ENCODE data around the gene SUFU. TPM values are rescaled to one million over a fixed set of nuclear protein-coding genes. Genes with fewer than 3 reads are reported as not detected.

SUFU gene
- total and polyA plus RNA-seq, 4 donors: 1.8 to 3.8 (median 2.9) TPM

- Histone ChIP-seq H3K27me3 (ENCODE audit: control insufficient read depth in 4 of 4, insufficient read depth in 4 of 4, low read length in 3 of 4) (no peaks in the 10 kb centered on the region), H3K4me1 (ENCODE audit: control insufficient read depth in 4 of 4, insufficient read depth in 4 of 4, low read length in 3 of 4) (peaks cover 0 to 20% (median 15%) of the 10 kb centered on the region in 4 donors), H3K27ac (ENCODE audit: low read depth in 1 of 2, low read length in 2 of 2) (no peak overlapping the region), H3K4me3 (ENCODE audit: low read depth in 1 of 3, low read length in 3 of 3) (no peak overlapping the region), H3K9ac (ENCODE audit: low read depth in 1 of 2, low read length in 2 of 2) (no peak overlapping the region), H3K36me3 (ENCODE audit: control insufficient read depth in 4 of 4, insufficient read depth in 3 of 4, low read depth in 1 of 4, low read length in 3 of 4) (peaks cover 0 to 10% (median 9%) of the 10 kb centered on the region in 4 donors), H3K9me3 (ENCODE audit: control insufficient read depth in 4 of 4, low read length in 3 of 4) (no peaks in the 10 kb centered on the region)
- no peak for TF ChIP-seq CTCF (IDR thresholded peaks at IDR 0.05; ENCODE audit: low read depth, low read length, missing input control)
- TF ChIP-seq FOXA2 (IDR thresholded peaks at IDR 0.05): no peak
- TF ChIP-seq NR2F2 (IDR thresholded peaks at IDR 0.05): no peak
- TF ChIP-seq RXRA (IDR thresholded peaks at IDR 0.05): no peak
- WGBS: 70% methylated on average over 13 of the region's 13 CpGs
- DNase-seq (ENCODE audit: low spot score): no peak
Observed at GRCh38 chr10:102621443-102622325, 117.9 kb downstream of the SUFU start.

GRCh38 chr10:102624094-102624493 is 120.3 kb downstream of the SUFU start:
- H3K4me1 ChIP-seq (ENCODE audit: control insufficient read depth in 4 of 4, insufficient read depth in 4 of 4, low read length in 3 of 4): peaks cover 16 to 36% (median 27%) of the 10 kb centered on the region in 4 donors

More at GRCh38 chr10:102624094-102624493, 120.3 kb downstream of the SUFU start:
- Histone ChIP-seq H3K9me3 (ENCODE audit: control insufficient read depth in 4 of 4, low read length in 3 of 4) (no peaks in the 10 kb centered on the region), H3K4me3 (ENCODE audit: low read depth in 1 of 3, low read length in 3 of 3) (no peak overlapping the region), H3K27me3 (ENCODE audit: control insufficient read depth in 4 of 4, insufficient read depth in 4 of 4, low read length in 3 of 4) (no peaks in the 10 kb centered on the region), H3K9ac (ENCODE audit: low read depth in 1 of 2, low read length in 2 of 2) (no peak overlapping the region), H3K27ac (ENCODE audit: low read depth in 1 of 2, low read length in 2 of 2) (no peak overlapping the region), H3K36me3 (ENCODE audit: control insufficient read depth in 4 of 4, insufficient read depth in 3 of 4, low read depth in 1 of 4, low read length in 3 of 4) (no peaks in the 10 kb centered on the region)
- WGBS: 94% methylated on average over 3 of the region's 3 CpGs
- TF ChIP-seq GABPA (IDR thresholded peaks at IDR 0.05 in 1 of 2, conservative IDR thresholded peaks at IDR 0.05 in 1 of 2): no peak
- TF ChIP-seq ATF3 (IDR thresholded peaks at IDR 0.05): no peak
- TF ChIP-seq REST (IDR thresholded peaks at IDR 0.05): no peak
- no peak for TF ChIP-seq TAF1 (conservative IDR thresholded peaks at IDR 0.05)
- TF ChIP-seq HNF4G (IDR thresholded peaks at IDR 0.05): no peak
- no peak for TF ChIP-seq SP1 (IDR thresholded peaks at IDR 0.05)
- no peak for TF ChIP-seq RXRA (IDR thresholded peaks at IDR 0.05)
- no peak for TF ChIP-seq YY1 (IDR thresholded peaks at IDR 0.05)
- no peak for TF ChIP-seq HNF4A (conservative IDR thresholded peaks at IDR 0.05)
- no peak for TF ChIP-seq NR2F2 (IDR thresholded peaks at IDR 0.05)
- no peak for DNase-seq (ENCODE audit: low spot score)
